ENCODE data around the gene RBBP6. TPM values are rescaled to one million over a fixed set of nuclear protein-coding genes. Genes with fewer than 3 reads are reported as not detected.
A peak's percentile ranks its signal among the peaks of the same experiment; 100 is the strongest.

The RBBP6 gene
- total and polyA plus RNA-seq, 9 of the 15 experiments (the other 6 are each of a cell fraction or from before 2014, with no cell fraction given), result 19.2 to 76.6 (median 42.7) TPM

GRCh38 chr16:24573141-24573540, 33.8 kb downstream of the RBBP6 start:
- whole genome bisulfite sequencing (ENCODE audit: insufficient coverage, low coverage, missing lambda C conversion rate), result 91% methylated on average over 6 of the region's 6 CpGs
- intact Hi-C loops (cut with micrococcal nuclease), result no loop called here
- H3K27me3 ChIP-seq (ENCODE audit: control insufficient read depth in 2 of 2, insufficient read depth in 2 of 2, low read length in 2 of 2), result no peaks in the 10 kb centered on the region; a peak in 1 of 5 replicates
- H3K79me2 ChIP-seq (ENCODE audit: control insufficient read depth, insufficient read depth, low read length), result no peaks in the 10 kb centered on the region
- ATAC-seq, result no peak
- H2AFZ ChIP-seq (ENCODE audit: low read depth, low read length), result no peak overlapping the region
- ChIA-PET POLR2A (interaction anchor here (0.6 kb wide), 1 partner anchor 1440 kb away, joined by 3 read pairs; no protein-coding TSS in a partner anchor), CTCF (ENCODE audit: low intra/inter-chr PET ratio) (no interaction called here)
- H4K20me1 ChIP-seq (replicated peaks; ENCODE audit: control insufficient read depth, insufficient read depth, low read length), result no peaks in the 10 kb centered on the region
- H3K36me3 ChIP-seq (ENCODE audit: control insufficient read depth, insufficient read depth, low read length), result peaks cover 42% of the 10 kb centered on the region
- BruUV-seq (replicated peaks), result no TSS peak
- H3K27ac ChIP-seq (ENCODE audit: extremely low read depth, low read depth, low read length), result no peak overlapping the region
- no peak overlapping the region for H3K4me3 ChIP-seq
- in situ Hi-C loops (cut with MboI), result no loop called here
- H3K9ac ChIP-seq (ENCODE audit: insufficient read depth in 1 of 2, low read depth in 2 of 2, low read length in 2 of 2), result no peak overlapping the region
- H3K4me2 ChIP-seq (ENCODE audit: insufficient read depth, low read length), result no peak overlapping the region
- DNase-seq (ENCODE audit: extremely low read depth in 1 of 4, low spot score in 3 of 4), result no peak
- no peaks in the 10 kb centered on the region for H3K4me1 ChIP-seq (replicated peaks in 1 of 2; ENCODE audit: control insufficient read depth in 2 of 2, insufficient read depth in 2 of 2, low read length in 2 of 2)
- no peaks in the 10 kb centered on the region for H3K9me1 ChIP-seq (ENCODE audit: control insufficient read depth, insufficient read depth, low read length)
- peak; percentile 37 for FAIRE-seq
- H3K9me3 ChIP-seq (replicated peaks; ENCODE audit: control insufficient read depth, insufficient read depth, low read depth, low read length), result peaks cover 3% of the 10 kb centered on the region; the same call in 1 of the 2 replicates
- TF ChIP-seq ZNF449 (CRISPR knock-in tag; IDR thresholded peaks at IDR 0.05) (no peak), RUNX1 (IDR thresholded peaks at IDR 0.05; ENCODE audit: low read depth) (no peak), ZNF445 (CRISPR knock-in tag; IDR thresholded peaks at IDR 0.05; ENCODE audit: low read depth) (0 out of 2 replicates have a peak, but pooled peaks have one; percentile 19), E2F8 (IDR thresholded peaks at IDR 0.05; ENCODE audit: low read depth, partially characterized antibody) (peak; percentile 12), FOSL1 (tag; conservative IDR thresholded peaks at IDR 0.05) (no peak), MAZ (CRISPR knock-in tag; conservative IDR thresholded peaks at IDR 0.05 in 1 of 2, IDR thresholded peaks at IDR 0.05 in 1 of 2) (no peak), ETV5 (CRISPR knock-in tag; IDR thresholded peaks at IDR 0.05; ENCODE audit: low read depth) (no peak), VEZF1 (CRISPR knock-in tag; IDR thresholded peaks at IDR 0.05) (no peak), ZNF3 (CRISPR knock-in tag; IDR thresholded peaks at IDR 0.05) (no peak), RBM25 (IDR thresholded peaks at IDR 0.05; ENCODE audit: low read depth, low read length, severe bottlenecking) (no peak), ETS2 (tag; IDR thresholded peaks at IDR 0.05; ENCODE audit: borderline replicate concordance, poor library complexity, severe bottlenecking) (no peak)
